Activated CD8-positive, alpha-beta memory T cell treated with anti-CD3 and anti-CD28 coated beads, Interleukin-2, amount 10 ng/mL, durations not matched to agents 7 days and 5 days (primary cell): Measurements from ENCODE around the gene GRM7. TPM values are rescaled to one million over a fixed set of nuclear protein-coding genes. Genes with fewer than 3 reads are reported as not detected.
"Not testable (repeated sequence)": the region's sequence is repeated elsewhere in the genome, so short reads cannot be mapped to it uniquely, and the experiment has no call there.

ENCODE experiments used
- ATAC-seq: fragments of 150-1000 bp; cut with Tn5 transposase; one replicate; pipeline ENCODE4 v1.10.0; 2021; ENCODE audit warnings: moderate library complexity
- CTCF ChIA-PET: fragments of 350-600 bp; sonication (Branson Sonifier 250); formaldehyde crosslinking; loops from one replicate; lab custom pipeline; 2021; ENCODE audit warnings: antibody characterized with exemption; lab: Charles Lee
- DNase-seq: peaks from one replicate; pipeline ENCODE4 v3.0.0-alpha.2; 2020
- H3K27ac Mint-ChIP-seq: one replicate; pipeline ENCODE4 v1.8.0; 2021; ENCODE audit warnings: mild to moderate bottlenecking, mixed read lengths
- H3K27me3 Mint-ChIP-seq: one replicate; pipeline ENCODE4 v1.8.0; 2021; ENCODE audit warnings: mixed read lengths
- H3K36me3 Mint-ChIP-seq: one replicate; pipeline ENCODE4 v1.8.0; 2021; ENCODE audit warnings: mild to moderate bottlenecking, mixed read lengths
- H3K4me1 Mint-ChIP-seq: one replicate; pipeline ENCODE4 v1.8.0; 2021; ENCODE audit warnings: mixed read lengths
- H3K4me3 Mint-ChIP-seq: one replicate; pipeline ENCODE4 v1.8.0; 2021; ENCODE audit warnings: mild to moderate bottlenecking, moderate library complexity, mixed read lengths
- H3K9me3 Mint-ChIP-seq: one replicate; pipeline ENCODE4 v1.8.0; 2022; ENCODE audit warnings: low read depth, mixed read lengths
- total RNA-seq, 2 experiments: library from RNA; stranded (reverse); gene quantifications; one replicate each; pipeline ENCODE4 v1.2.3, GENCODE V29; 2021

Gene GRM7
- total RNA-seq, 2 experiments from 2014 or later = not detected

GRCh38 chr3:6912240-6912639, 51.3 kb downstream of the GRM7 start:
- H3K36me3 Mint-ChIP-seq = no peaks in the 10 kb centered on the region
- no peak overlapping the region for H3K27ac Mint-ChIP-seq

GRCh38 chr3:6915898-6916297, 55.0 kb downstream of the GRM7 start:
- CTCF ChIA-PET = no interaction called here
- H3K27ac Mint-ChIP-seq = no peak overlapping the region
- no peaks in the 10 kb centered on the region for H3K36me3 Mint-ChIP-seq
- DNase-seq (no peak), ATAC-seq (no peak)
- H3K4me3 Mint-ChIP-seq = no peak overlapping the region
- H3K27me3 Mint-ChIP-seq = no peaks in the 10 kb centered on the region
- H3K4me1 Mint-ChIP-seq = no peaks in the 10 kb centered on the region
- H3K9me3 Mint-ChIP-seq = peaks cover 4% of the 10 kb centered on the region

More at GRCh38 chr3:6912240-6912639, 51.3 kb downstream of the GRM7 start:
- H3K9me3 Mint-ChIP-seq = peaks cover 4% of the 10 kb centered on the region
- CTCF ChIA-PET = no interaction called here
- H3K27me3 Mint-ChIP-seq = no peaks in the 10 kb centered on the region
- no peak for ATAC-seq
- DNase-seq = no peak
- H3K4me1 Mint-ChIP-seq = no peaks in the 10 kb centered on the region
- H3K4me3 Mint-ChIP-seq = no peak overlapping the region

- ATAC-seq (no peak), DNase-seq (no peak)
- no peak overlapping the region for H3K4me3 Mint-ChIP-seq
- no peak overlapping the region for H3K27ac Mint-ChIP-seq
- CTCF ChIA-PET = no interaction called here
- no peaks in the 10 kb centered on the region for H3K36me3 Mint-ChIP-seq
- no peaks in the 10 kb centered on the region for H3K27me3 Mint-ChIP-seq
- H3K9me3 Mint-ChIP-seq = peaks cover 14% of the 10 kb centered on the region
- no peaks in the 10 kb centered on the region for H3K4me1 Mint-ChIP-seq
Observed at GRCh38 chr3:6921066-6921465, 60.2 kb downstream of the GRM7 start.

- CTCF ChIA-PET = no interaction called here
- Mint-ChIP-seq H3K4me1 (no peaks in the 10 kb centered on the region), H3K27me3 (no peaks in the 10 kb centered on the region), H3K9me3 (peaks cover 18% of the 10 kb centered on the region), H3K4me3 (no peak overlapping the region), H3K36me3 (no peaks in the 10 kb centered on the region), H3K27ac (no peak overlapping the region)
- ATAC-seq (no peak), DNase-seq (no peak)
Observed at GRCh38 chr3:6921876-6922275, 61.0 kb downstream of the GRM7 start.

GRCh38 chr3:6928064-6928463, 67.1 kb downstream of the GRM7 start:
- CTCF ChIA-PET = no interaction called here
- H3K4me1 Mint-ChIP-seq = no peaks in the 10 kb centered on the region
- H3K27ac Mint-ChIP-seq = no peak overlapping the region
- no peaks in the 10 kb centered on the region for H3K36me3 Mint-ChIP-seq
- H3K9me3 Mint-ChIP-seq = peaks cover 9% of the 10 kb centered on the region
- H3K4me3 Mint-ChIP-seq = no peak overlapping the region
- H3K27me3 Mint-ChIP-seq = no peaks in the 10 kb centered on the region
- DNase-seq (no peak), ATAC-seq (no peak)

- ATAC-seq (no peak), DNase-seq (no peak)
- CTCF ChIA-PET = no interaction called here
- Mint-ChIP-seq H3K9me3 (peaks cover 7% of the 10 kb centered on the region), H3K36me3 (no peaks in the 10 kb centered on the region), H3K4me1 (no peaks in the 10 kb centered on the region), H3K27ac (no peak overlapping the region), H3K27me3 (no peaks in the 10 kb centered on the region), H3K4me3 (no peak overlapping the region)
Observed at GRCh38 chr3:6929918-6930317, 69.0 kb downstream of the GRM7 start.

GRCh38 chr3:6935418-6935817, 74.5 kb downstream of the GRM7 start:
- H3K36me3 Mint-ChIP-seq, H3K4me3 Mint-ChIP-seq, H3K27ac Mint-ChIP-seq, H3K27me3 Mint-ChIP-seq, DNase-seq, ATAC-seq, H3K9me3 Mint-ChIP-seq, CTCF ChIA-PET, H3K4me1 Mint-ChIP-seq: not testable (repeated sequence)

- Mint-ChIP-seq H3K4me1 (no peaks in the 10 kb centered on the region), H3K36me3 (no peaks in the 10 kb centered on the region), H3K4me3 (no peak overlapping the region), H3K27ac (no peak overlapping the region), H3K9me3 (no peaks in the 10 kb centered on the region), H3K27me3 (no peaks in the 10 kb centered on the region)
- ATAC-seq = no peak
- DNase-seq = no peak
- CTCF ChIA-PET = no interaction called here
Observed at GRCh38 chr3:6935970-6936369, 75.1 kb downstream of the GRM7 start.

GRCh38 chr3:6962801-6963200, 101.9 kb downstream of the GRM7 start:
- CTCF ChIA-PET = no interaction called here
- peaks cover 7% of the 10 kb centered on the region for H3K9me3 Mint-ChIP-seq
- ATAC-seq = no peak
- no peak for DNase-seq
- no peak overlapping the region for H3K27ac Mint-ChIP-seq
- no peak overlapping the region for H3K4me3 Mint-ChIP-seq
- H3K4me1 Mint-ChIP-seq = no peaks in the 10 kb centered on the region
- no peaks in the 10 kb centered on the region for H3K36me3 Mint-ChIP-seq
- H3K27me3 Mint-ChIP-seq = no peaks in the 10 kb centered on the region

GRCh38 chr3:6965881-6966280, 105.0 kb downstream of the GRM7 start:
- Mint-ChIP-seq H3K4me1 (no peaks in the 10 kb centered on the region), H3K27me3 (no peaks in the 10 kb centered on the region), H3K36me3 (no peaks in the 10 kb centered on the region), H3K27ac (no peak overlapping the region), H3K9me3 (peaks cover 5% of the 10 kb centered on the region), H3K4me3 (no peak overlapping the region)
- ATAC-seq (no peak), DNase-seq (no peak)
- CTCF ChIA-PET = no interaction called here

GRCh38 chr3:6971933-6972332, 111.0 kb downstream of the GRM7 start:
- H3K4me3 Mint-ChIP-seq = no peak overlapping the region
- H3K27ac Mint-ChIP-seq = no peak overlapping the region
- H3K27me3 Mint-ChIP-seq = no peaks in the 10 kb centered on the region
- ATAC-seq (no peak), DNase-seq (no peak)
- H3K4me1 Mint-ChIP-seq = no peaks in the 10 kb centered on the region
- H3K36me3 Mint-ChIP-seq = no peaks in the 10 kb centered on the region
- CTCF ChIA-PET = no interaction called here
- peaks cover 8% of the 10 kb centered on the region for H3K9me3 Mint-ChIP-seq

- H3K9me3 Mint-ChIP-seq = peaks cover 9% of the 10 kb centered on the region
- no peaks in the 10 kb centered on the region for H3K36me3 Mint-ChIP-seq
- ATAC-seq = no peak
- H3K27me3 Mint-ChIP-seq = no peaks in the 10 kb centered on the region
- CTCF ChIA-PET = no interaction called here
- no peak overlapping the region for H3K27ac Mint-ChIP-seq
- no peak for DNase-seq
- H3K4me3 Mint-ChIP-seq = no peak overlapping the region
- H3K4me1 Mint-ChIP-seq = no peaks in the 10 kb centered on the region
Observed at GRCh38 chr3:6985848-6986247, 124.9 kb downstream of the GRM7 start.

GRCh38 chr3:6989608-6990291, 128.8 kb downstream of the GRM7 start:
- Mint-ChIP-seq H3K4me3 (no peak overlapping the region), H3K27me3 (no peaks in the 10 kb centered on the region), H3K36me3 (no peaks in the 10 kb centered on the region), H3K4me1 (no peaks in the 10 kb centered on the region), H3K27ac (no peak overlapping the region), H3K9me3 (peaks cover 14% of the 10 kb centered on the region)
- CTCF ChIA-PET = no interaction called here
- ATAC-seq (no peak), DNase-seq (no peak)

GRCh38 chr3:6994081-6994668, 133.3 kb downstream of the GRM7 start:
- no peaks in the 10 kb centered on the region for H3K4me1 Mint-ChIP-seq
- no peaks in the 10 kb centered on the region for H3K27me3 Mint-ChIP-seq

More at GRCh38 chr3:6994081-6994668, 133.3 kb downstream of the GRM7 start:
- Mint-ChIP-seq H3K36me3 (no peaks in the 10 kb centered on the region), H3K9me3 (peaks cover 11% of the 10 kb centered on the region), H3K27ac (no peak overlapping the region), H3K4me3 (no peak overlapping the region)
- ATAC-seq (no peak), DNase-seq (no peak)
- CTCF ChIA-PET = no interaction called here
